ENCODE data around the gene TBC1D32. TPM values are rescaled to one million over a fixed set of nuclear protein-coding genes. Genes with fewer than 3 reads are reported as not detected.
"Not testable (repeated sequence)": the region's sequence is repeated elsewhere in the genome, so short reads cannot be mapped to it uniquely, and the experiment has no call there.

Gene TBC1D32
- total RNA-seq (2014; rRNA removed; shearing (Covaris generic)), result 1.1 and 4.1 TPM in 2 replicates
- 0.51 and 0.67 TPM in 2 replicates for polyA plus RNA-seq (2015; cell fraction: cytosol; rRNA removed)
- polyA plus RNA-seq (2015; cell fraction: nucleus; rRNA removed), result 2.7 and 4.1 TPM in 2 replicates

GRCh38 chr6:121334299-121335086 is at the start of gene TBC1D32:
TBC1D32 (minus strand) TSS chr6:121334480; CDS start chr6:121334430, 50 bp downstream.
- in situ Hi-C loops (cut with HindIII; ENCODE audit: low pct_unique_long_range_greater_than_20kb, low sequenced_read_pairs), result no loop called here
- peak; percentile 87 for DNase-seq (ENCODE audit: low read depth, low spot score)

GRCh38 chr6:121383478-121383877 is 49.2 kb upstream of the TBC1D32 start:
- DNase-seq (ENCODE audit: low read depth, low spot score), result no peak
- in situ Hi-C loops (cut with HindIII; ENCODE audit: low pct_unique_long_range_greater_than_20kb, low sequenced_read_pairs), result no loop called here

GRCh38 chr6:121382467-121383121 is 48.3 kb upstream of the TBC1D32 start:
- DNase-seq (ENCODE audit: low read depth, low spot score), result peak; percentile 8
- in situ Hi-C loops (cut with HindIII; ENCODE audit: low pct_unique_long_range_greater_than_20kb, low sequenced_read_pairs), result no loop called here

GRCh38 chr6:121376411-121376810 is 42.1 kb upstream of the TBC1D32 start:
- in situ Hi-C loops (cut with HindIII; ENCODE audit: low pct_unique_long_range_greater_than_20kb, low sequenced_read_pairs), result no loop called here
- no peak for DNase-seq (ENCODE audit: low read depth, low spot score)

GRCh38 chr6:121374219-121374618 is 39.9 kb upstream of the TBC1D32 start:
- in situ Hi-C loops (cut with HindIII; ENCODE audit: low pct_unique_long_range_greater_than_20kb, low sequenced_read_pairs); DNase-seq (ENCODE audit: low read depth, low spot score): not testable (repeated sequence)

- in situ Hi-C loops (cut with HindIII; ENCODE audit: low pct_unique_long_range_greater_than_20kb, low sequenced_read_pairs), result no loop called here
- DNase-seq (ENCODE audit: low read depth, low spot score), result no peak
These were observed 31.5 kb upstream of the TBC1D32 start for GRCh38 chr6:121365536-121366521.

GRCh38 chr6:121356575-121356974 is 22.3 kb upstream of the TBC1D32 start:
- DNase-seq (ENCODE audit: low read depth, low spot score), result no peak
- in situ Hi-C loops (cut with HindIII; ENCODE audit: low pct_unique_long_range_greater_than_20kb, low sequenced_read_pairs), result no loop called here

GRCh38 chr6:121354764-121355163 is 20.5 kb upstream of the TBC1D32 start:
- in situ Hi-C loops (cut with HindIII; ENCODE audit: low pct_unique_long_range_greater_than_20kb, low sequenced_read_pairs), result no loop called here
- peak; percentile 11 for DNase-seq (ENCODE audit: low read depth, low spot score)

- DNase-seq (ENCODE audit: low read depth, low spot score), result no peak
- in situ Hi-C loops (cut with HindIII; ENCODE audit: low pct_unique_long_range_greater_than_20kb, low sequenced_read_pairs), result no loop called here
These were observed 18.7 kb upstream of the TBC1D32 start for GRCh38 chr6:121352941-121353340.

GRCh38 chr6:121351916-121352315 is 17.6 kb upstream of the TBC1D32 start:
- in situ Hi-C loops (cut with HindIII; ENCODE audit: low pct_unique_long_range_greater_than_20kb, low sequenced_read_pairs), result no loop called here
- no peak for DNase-seq (ENCODE audit: low read depth, low spot score)

- DNase-seq (ENCODE audit: low read depth, low spot score), result no peak
- in situ Hi-C loops (cut with HindIII; ENCODE audit: low pct_unique_long_range_greater_than_20kb, low sequenced_read_pairs), result no loop called here
These were observed 15.3 kb upstream of the TBC1D32 start for GRCh38 chr6:121349596-121349995.

GRCh38 chr6:121347484-121347883 is 13.2 kb upstream of the TBC1D32 start:
- DNase-seq (ENCODE audit: low read depth, low spot score), result no peak
- in situ Hi-C loops (cut with HindIII; ENCODE audit: low pct_unique_long_range_greater_than_20kb, low sequenced_read_pairs), result no loop called here

- in situ Hi-C loops (cut with HindIII; ENCODE audit: low pct_unique_long_range_greater_than_20kb, low sequenced_read_pairs), result no loop called here
- no peak for DNase-seq (ENCODE audit: low read depth, low spot score)
These were observed 10.3 kb upstream of the TBC1D32 start for GRCh38 chr6:121344539-121344938.

- DNase-seq (ENCODE audit: low read depth, low spot score), result no peak
- in situ Hi-C loops (cut with HindIII; ENCODE audit: low pct_unique_long_range_greater_than_20kb, low sequenced_read_pairs), result no loop called here
These were observed 5.5 kb upstream of the TBC1D32 start for GRCh38 chr6:121339639-121340226.

GRCh38 chr6:121338956-121339355 is 4.7 kb upstream of the TBC1D32 start:
- in situ Hi-C loops (cut with HindIII; ENCODE audit: low pct_unique_long_range_greater_than_20kb, low sequenced_read_pairs), result no loop called here
- no peak for DNase-seq (ENCODE audit: low read depth, low spot score)

- in situ Hi-C loops (cut with HindIII; ENCODE audit: low pct_unique_long_range_greater_than_20kb, low sequenced_read_pairs), result no loop called here
- DNase-seq (ENCODE audit: low read depth, low spot score), result no peak
These were observed 4.1 kb upstream of the TBC1D32 start for GRCh38 chr6:121338366-121338765.

All from SK-MEL-5 (cell line).